GM10847 (cell line): ENCODE results near the gene TTC7B.

Experiments used
- POLR2A ChIP-seq: IDR thresholded peaks from 2 replicates; pipeline ENCODE4 v1.6.1; 2011; ENCODE audit not compliant: insufficient read length; ENCODE audit errors: extremely low read depth

Gene TTC7B

DNA sequence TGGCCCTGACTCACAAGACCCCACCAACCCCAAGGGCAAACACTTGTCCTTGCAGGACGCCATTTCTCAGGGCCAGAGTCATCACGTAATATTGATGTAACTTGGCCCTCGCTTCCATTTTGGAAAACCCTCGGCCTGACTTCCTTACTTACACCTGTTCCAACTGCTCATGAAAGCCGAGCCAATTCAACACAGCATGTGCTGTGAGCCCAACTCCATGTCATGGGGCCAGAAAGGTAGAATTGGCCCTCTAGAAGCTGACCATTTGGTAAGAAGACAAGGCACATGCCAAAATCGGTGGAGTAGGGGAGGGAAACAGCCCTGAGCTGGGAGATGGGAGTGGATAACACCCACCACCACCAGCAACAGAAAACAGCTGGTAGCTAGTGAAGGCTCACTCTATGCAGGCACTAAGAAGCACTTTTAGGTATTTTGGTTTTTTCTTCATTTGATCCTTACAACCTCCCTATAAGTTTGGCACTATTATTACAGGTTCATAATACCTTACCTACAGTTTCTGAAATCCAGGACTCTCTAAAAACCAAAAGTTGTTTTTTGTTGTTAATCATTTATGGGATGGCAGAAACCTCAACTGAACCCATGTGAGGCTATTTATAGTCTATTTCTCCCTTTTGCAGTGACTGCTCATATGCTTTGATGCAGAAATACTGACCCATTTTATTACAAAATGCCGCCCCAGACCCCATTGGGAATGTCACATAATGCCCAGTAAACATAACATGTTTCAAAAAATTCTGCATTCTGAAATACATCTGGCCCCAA is 6.5 kb downstream of the TTC7B start:
- TF ChIP-seq POLR2A: no peak

DNA sequence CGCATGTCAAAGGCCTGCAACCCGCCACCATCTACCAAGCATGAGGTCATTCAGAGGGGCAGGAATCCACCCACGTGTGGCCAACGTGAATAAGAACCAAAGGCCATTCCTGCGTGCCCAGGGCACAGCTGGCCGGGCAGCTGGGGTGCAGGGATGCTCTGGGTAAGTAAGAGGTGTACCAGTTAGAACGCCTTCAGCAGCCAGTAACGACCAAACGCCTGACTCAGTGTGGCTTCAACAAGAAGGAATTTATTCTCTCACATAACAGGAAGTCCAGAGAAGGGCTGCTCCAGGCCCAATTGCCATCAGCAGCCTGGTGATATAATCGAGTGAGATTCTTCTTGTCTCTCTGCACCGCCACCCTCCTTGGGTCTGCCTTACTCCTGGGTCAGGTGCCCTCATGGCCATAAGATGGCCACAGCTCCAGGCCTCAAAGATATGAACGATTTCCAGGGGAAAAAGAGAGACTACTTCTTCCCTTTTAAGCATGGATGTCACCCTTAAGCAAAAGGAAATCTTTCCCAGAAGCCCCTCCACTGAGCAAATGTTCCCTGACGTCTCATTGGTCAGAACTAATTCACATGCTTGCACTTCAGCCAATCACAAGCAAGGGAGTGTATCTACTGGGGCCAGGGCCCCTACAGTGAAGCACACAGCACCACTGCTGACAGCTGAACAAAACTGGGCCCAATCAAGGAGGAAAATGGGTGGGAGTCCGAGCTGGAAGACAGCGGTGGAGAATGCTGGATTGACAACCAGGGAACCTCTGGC is 7.3 kb downstream of the TTC7B start:
- TF ChIP-seq POLR2A: no peak

DNA sequence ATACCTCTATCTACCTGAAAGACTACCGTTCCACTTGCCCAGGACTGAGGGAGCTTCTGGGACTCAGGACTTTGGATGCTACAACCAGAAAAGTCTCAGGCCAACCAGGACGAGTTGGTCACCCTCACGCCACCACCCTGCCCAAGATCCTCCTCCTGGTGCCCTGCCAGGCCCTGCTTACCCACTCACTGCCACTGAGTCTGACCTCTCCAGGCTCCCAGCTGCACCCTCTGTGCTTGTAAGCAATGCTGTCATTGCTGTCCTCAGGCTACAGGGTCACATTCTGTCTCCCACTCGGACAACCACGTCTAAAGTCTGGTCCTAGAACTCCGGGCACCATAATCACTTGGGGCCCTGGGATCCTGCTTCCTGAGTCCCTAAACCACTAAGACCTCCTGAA is 9.2 kb downstream of the TTC7B start:
- no peak for TF ChIP-seq POLR2A

DNA sequence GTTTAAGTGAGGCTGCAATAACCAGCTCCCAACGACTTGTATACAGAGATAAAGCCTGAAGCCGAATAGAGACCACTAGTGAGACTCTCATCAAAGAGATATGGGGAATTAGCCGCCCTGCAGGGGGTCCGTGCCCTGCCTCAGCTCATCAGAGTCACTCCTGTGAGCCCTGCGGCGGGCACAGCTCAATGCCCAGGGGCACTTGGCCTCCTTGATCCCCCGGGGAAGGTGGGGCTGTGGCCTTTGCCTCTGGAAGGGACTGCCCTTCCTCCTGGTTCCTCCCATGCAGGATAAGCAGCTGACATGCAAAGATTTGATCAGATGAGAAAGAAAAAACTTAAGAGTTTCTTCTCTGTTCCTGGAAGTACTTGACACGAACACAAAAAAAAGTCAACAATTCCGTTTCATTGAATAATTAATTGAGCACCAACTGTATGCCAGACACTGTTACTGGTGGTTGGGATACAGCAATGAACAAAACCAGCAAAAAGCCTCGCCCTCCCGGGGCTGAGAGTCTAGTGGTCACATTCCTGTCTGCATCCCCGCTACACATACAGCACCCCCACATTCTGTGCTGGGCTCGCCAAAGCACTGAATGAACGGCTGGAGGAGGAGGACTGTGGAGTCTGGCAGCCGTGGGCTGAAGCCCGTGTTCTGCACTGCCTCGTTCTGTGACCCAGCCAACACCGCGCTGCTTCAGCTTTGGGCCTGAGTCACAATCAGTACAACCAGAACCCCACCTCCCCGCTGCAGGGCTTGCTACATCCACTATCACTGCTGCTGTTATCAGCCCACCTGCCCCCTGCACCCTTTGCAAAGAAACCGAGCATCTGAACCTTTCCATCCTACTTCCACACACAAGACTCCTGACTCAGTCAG is 10.3 kb downstream of the TTC7B start:
- no peak for TF ChIP-seq POLR2A

DNA sequence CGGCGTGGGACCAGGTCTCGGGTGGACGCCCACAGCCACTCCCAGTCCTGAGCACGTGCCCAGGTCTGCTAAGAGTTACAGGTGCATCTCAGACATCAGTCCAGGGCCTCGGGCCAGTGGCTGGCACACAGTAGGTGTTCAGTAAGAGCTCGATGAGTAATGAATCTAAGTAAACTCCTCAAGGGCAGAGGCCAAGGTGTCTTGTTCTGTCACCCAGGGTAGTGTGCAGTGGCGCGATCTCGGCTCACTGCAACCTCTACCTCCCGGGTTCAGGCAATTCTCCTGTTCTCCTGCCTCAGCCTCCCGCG is 11.2 kb downstream of the TTC7B start:
- no peak for TF ChIP-seq POLR2A

DNA sequence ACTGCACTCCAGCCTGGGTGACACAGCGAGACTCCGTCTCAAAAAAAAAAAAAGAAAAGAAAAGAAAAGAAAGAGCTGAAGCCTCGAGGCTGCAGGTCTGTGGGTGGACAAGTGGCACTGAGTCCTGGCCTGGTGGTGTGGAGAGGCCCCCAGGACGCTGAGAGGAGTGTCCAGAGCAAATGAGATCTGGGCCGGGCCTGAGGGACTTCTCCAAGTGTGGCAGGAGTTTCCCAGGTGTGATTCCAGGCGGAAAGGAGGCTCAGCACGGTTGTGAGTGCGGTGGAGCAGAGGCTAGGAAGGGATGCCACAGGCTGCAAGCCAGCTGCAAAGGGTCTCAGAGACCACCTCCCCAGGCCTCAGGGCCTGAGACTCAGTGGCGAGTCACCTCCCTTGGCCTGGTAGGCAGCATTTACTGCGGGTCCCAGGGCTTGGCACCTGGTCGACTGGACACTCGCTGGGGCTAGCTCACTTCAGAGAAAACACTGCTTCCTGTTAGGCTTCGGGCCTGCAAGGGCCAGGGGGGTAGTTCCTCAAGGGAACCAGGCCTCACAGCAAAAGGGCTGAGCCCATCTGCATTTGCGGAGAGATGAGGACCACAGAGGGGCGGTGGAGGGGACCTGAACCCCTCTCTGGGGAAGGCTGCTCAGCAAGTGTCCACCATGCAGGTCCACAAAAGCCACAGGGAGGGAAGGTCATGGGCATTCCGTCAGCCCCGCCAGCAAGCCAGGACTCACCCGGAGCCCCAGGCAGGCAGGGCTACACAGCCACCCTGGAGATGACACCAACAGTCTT is 11.7 kb downstream of the TTC7B start:
- no peak for TF ChIP-seq POLR2A

DNA sequence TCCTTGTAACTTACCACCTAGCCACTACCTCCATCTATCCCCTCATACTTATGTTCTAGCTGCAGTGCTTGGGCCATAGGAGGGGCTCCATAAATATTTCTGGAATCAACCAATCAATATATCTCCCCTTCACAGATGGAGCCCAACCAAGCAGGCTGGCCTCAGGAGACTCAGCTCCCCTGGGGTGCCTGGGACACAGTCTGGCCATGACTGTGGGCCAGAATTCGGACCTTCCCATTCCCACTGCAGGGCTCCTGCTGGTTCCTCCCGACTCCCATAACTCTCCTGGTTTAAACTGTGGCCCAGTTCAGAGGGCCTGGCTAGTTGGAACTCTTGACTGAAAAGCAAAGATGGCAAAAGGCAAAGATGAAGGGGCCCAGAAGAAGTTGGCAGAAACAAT is 13.0 kb downstream of the TTC7B start:
- TF ChIP-seq POLR2A: no peak

DNA sequence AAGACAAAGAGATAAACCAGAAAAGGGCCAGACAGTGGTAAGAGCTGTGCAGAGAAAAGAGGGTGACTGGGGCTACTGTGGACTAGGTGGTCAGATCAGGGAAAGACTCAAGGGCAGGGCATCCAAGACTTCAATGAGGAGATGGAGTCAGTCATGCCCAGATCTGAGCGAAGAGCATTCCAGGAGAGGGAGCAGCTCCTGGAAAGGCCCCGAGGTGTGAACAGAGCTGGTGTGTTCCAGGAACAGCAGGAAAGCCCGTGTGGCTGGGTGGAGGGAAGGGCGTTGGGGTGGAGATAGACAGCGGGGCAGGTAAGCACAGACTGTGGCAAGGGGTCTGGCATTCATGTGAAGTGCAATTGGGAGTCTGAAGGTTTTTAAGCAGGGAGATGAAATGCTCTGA is 16.8 kb downstream of the TTC7B start:
- TF ChIP-seq POLR2A: no peak

DNA sequence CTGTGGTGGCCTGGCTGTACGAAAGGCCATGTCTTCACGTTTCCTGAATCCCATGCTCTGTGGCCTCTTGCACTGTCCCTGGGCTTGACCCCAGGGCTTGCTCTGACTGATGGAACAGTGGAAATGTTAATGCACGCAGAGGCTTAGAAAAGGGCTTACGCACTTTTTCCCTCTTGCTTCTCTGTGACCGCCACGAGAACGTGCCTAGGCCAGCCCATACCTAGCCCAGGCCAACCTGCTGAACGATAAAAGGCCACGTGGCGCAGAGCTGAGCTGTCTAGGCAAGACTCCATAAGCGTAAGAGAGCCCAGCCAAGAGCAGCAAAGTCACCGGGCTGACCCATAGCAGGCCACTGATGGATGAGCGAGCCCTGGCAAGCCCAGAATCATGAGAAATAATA is 18.3 kb downstream of the TTC7B start:
- TF ChIP-seq POLR2A: no peak

DNA sequence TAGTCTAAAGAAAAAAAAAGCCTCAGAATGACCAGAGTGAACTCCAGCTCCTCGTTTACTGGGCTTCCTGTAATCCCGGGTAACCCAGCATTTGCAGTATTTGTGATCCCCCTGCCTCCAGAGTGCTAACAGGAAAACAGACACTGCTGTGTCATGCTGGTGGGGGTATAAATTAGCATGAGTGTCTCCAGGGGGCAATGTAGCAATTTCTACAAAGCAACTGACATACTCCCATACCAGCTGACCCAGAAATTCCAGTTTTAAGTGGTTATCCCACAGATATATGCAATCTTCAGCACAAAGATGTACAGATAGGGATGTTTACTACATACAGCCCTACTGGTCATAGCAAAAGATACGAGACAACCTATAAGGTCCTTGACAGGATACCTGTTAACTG is 18.8 kb downstream of the TTC7B start:
- no peak for TF ChIP-seq POLR2A

DNA sequence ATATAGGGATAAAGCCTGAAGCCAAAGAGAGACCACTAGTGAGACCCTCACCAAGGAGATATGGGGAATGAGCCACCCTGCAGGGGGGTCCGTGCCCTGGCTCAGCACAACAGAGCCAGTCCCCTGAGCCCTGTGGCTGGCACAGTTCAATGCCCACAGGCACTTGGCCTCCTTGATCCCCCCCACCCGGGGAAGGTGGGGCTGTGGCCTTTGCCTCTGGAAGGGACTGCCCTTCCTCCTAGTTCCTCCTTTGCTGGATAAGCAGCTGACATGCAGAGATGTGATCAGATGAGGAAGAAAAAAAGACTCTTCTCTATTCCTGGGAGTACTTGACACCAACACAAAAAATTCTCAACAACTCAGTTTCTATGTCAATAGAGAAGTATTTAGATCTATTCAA is 19.9 kb downstream of the TTC7B start:
- no peak for TF ChIP-seq POLR2A

DNA sequence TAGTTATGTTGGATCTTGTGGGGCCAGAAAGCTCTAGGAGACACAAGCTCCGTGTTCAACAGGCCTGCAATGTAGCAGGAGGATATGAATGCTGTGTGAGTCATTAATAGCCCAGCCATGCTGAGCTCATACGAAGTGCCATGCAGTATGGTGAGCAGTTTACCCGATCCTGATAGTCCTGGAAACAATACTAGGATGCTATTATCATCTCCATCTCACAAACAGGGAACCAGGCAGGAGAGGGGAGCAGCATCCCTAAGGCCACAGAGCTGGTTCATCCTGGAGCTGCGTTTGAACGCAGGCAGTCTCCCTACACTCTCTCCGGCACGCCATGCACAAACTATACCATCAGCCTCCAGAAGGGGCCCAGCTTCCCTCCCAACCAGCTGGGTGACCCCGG is 20.5 kb downstream of the TTC7B start:
- no peak for TF ChIP-seq POLR2A

DNA sequence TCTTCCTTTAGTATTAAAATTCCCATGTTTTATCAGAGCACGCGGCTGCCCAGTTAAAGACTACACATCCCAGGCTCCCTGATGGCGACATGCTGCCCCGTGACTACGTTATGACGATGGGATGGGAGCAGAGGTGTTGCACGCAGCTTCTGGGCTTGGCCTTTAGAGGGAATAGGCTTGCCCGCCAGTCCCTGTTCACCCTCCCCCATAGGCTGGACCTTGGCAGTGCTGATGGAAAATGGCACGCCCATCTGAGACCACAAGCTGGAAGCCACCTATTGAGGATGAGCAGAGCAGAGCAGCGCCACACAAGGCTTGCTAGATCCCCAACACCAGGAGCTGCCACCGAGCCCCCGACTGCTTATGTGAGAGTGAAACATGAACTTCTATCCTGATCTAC is 24.7 kb downstream of the TTC7B start:
- no peak for TF ChIP-seq POLR2A

DNA sequence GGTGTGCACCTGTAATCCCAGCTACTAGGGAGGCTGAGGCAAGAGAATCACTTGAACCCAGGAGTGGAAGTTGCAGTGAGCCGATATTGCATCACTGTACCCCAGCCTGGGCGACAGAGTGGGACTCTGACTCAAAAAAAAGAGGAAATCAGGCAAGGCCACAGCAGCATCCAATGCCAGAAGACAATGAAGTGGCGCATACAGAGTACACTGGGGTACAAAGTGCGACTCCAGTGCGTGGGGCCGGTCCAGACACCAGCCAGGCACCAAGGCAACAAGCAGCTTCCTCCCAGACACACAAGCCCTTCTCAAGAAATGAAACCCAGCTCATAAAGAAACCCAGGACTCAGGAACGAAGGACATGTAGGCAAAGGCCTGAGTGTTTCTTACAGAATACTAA is 28.2 kb downstream of the TTC7B start:
- TF ChIP-seq POLR2A: no peak

DNA sequence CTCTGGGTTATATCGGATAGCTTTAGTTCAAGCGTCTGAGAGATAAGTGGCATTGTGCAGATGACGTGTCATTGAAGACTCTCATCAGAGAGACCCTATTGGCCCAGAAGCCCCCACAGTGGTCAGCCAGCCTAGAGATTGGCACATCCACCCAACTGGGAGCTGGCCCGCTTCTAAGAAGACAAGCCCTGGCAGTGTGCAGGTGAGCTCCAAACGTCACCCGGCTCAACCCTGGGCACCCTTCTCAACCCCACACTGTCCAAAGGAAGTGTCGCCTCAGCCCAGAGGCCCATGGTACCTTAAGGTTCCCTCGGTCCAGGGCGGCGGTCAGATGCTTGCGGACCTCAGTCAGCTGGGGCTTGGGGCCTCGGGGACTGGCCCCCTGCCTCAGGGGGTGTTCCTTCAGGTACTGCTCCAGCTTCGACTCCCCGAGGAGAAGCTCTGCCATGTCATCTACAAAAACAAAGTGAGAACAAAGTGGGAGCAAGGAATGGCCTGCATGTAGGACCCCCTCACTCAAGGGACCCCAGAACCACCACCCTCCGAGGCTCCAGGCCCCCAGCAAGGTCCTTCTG is 30.3 kb downstream of the TTC7B start:
- TF ChIP-seq POLR2A: no peak
